CD4-positive, CD25-positive, alpha-beta regulatory T cell (primary cell): ENCODE measurements around the gene TMEM117. TPM values are rescaled to one million over a fixed set of nuclear protein-coding genes. Genes with fewer than 3 reads are reported as not detected.

Experiments
- ATAC-seq, 2 donors: fragments of 150-1000 bp; cut with Tn5 transposase; one replicate each; pipeline ENCODE4 v1.10.0; 2021; ENCODE audit warnings: low read depth in 2 of 2, moderate number of reproducible peaks in 2 of 2, moderate library complexity in 1 of 2
- DNase-seq, 3 donors: peaks; one replicate each; pipeline versions ENCODE4 v3.0.0 to v3.0.0-alpha.2; 2012 to 2022; ENCODE audit warnings: mixed read lengths in 1 of 3
- H3K27ac ChIP-seq: one replicate; pipeline ENCODE4 v1.7.0; 2013; ENCODE audit warnings: mild to moderate bottlenecking, low read length; ENCODE audit not compliant: insufficient read depth, poor library complexity, severe bottlenecking
- H3K27me3 ChIP-seq: one replicate; pipeline ENCODE4 v1.7.0; 2013; ENCODE audit warnings: low read length; ENCODE audit not compliant: control insufficient read depth, insufficient read depth
- H3K36me3 ChIP-seq: one replicate; pipeline ENCODE4 v1.7.0; 2013; ENCODE audit warnings: mild to moderate bottlenecking, low read length, moderate library complexity; ENCODE audit not compliant: control insufficient read depth, insufficient read depth
- H3K4me1 ChIP-seq: 2 replicates; pipeline ENCODE4 v1.7.0; 2013; ENCODE audit warnings: mild to moderate bottlenecking, low read length; ENCODE audit not compliant: insufficient read depth, control insufficient read depth, poor library complexity, severe bottlenecking
- H3K4me3 ChIP-seq: one replicate; pipeline ENCODE4 v1.7.0; 2013; ENCODE audit warnings: low read depth, mild to moderate bottlenecking, low read length, moderate library complexity
- H3K9me3 ChIP-seq, 2 experiments: 1 replicate in 1 of 2; 2 replicates in 1 of 2; pipeline ENCODE4 v1.7.0; 2013; ENCODE audit warnings: low read length in 2 of 2, mild to moderate bottlenecking in 1 of 2, moderate library complexity in 1 of 2; ENCODE audit not compliant: control insufficient read depth in 2 of 2
- H3K27ac Mint-ChIP-seq, 3 donors: one replicate each; pipeline ENCODE4 v1.8.0; 2020 to 2022; ENCODE audit warnings: mild to moderate bottlenecking in 3 of 3, mixed read lengths in 3 of 3, moderate library complexity in 2 of 3
- H3K27me3 Mint-ChIP-seq: one replicate; pipeline ENCODE4 v1.8.0; 2022; ENCODE audit warnings: mild to moderate bottlenecking, mixed read lengths
- H3K36me3 Mint-ChIP-seq: one replicate; pipeline ENCODE4 v1.8.0; 2020; ENCODE audit warnings: mixed read lengths
- H3K4me1 Mint-ChIP-seq, 4 donors: one replicate each; pipeline ENCODE4 v1.8.0; 2020 to 2022; ENCODE audit warnings: mixed read lengths in 4 of 4, mild to moderate bottlenecking in 1 of 4
- H3K4me3 Mint-ChIP-seq, 4 donors: one replicate each; pipeline ENCODE4 v1.8.0; 2020 to 2022; ENCODE audit warnings: mild to moderate bottlenecking in 4 of 4, mixed read lengths in 4 of 4, moderate library complexity in 3 of 4
- H3K9me3 Mint-ChIP-seq, 7 donors: one replicate each; pipeline ENCODE4 v1.8.0; 2020 to 2022; ENCODE audit warnings: mixed read lengths in 7 of 7, mild to moderate bottlenecking in 3 of 7, moderate library complexity in 2 of 7
- polyA plus RNA-seq, 4 donors: library from polyadenylated mRNA; unstranded; fragments of 300-500 nt; fragmentation: Illumina TruSeq; gene quantifications; one replicate each; pipeline ENCODE4 v1.2.3, GENCODE V29; 2021
- total RNA-seq: library from RNA; stranded (reverse); gene quantifications from one replicate; pipeline ENCODE4 v1.2.3, GENCODE V29; 2022

The TMEM117 gene
- total and polyA plus RNA-seq, 5 donors from 2014 or later = 2.4 to 4.7 (median 3.2) TPM

GRCh38 chr12:43969882-43970281, 134.0 kb downstream of the TMEM117 start:
- H3K9me3 Mint-ChIP-seq = peaks cover 0 to 6% (median 0%) of the 10 kb centered on the region in 7 donors
- H3K27ac Mint-ChIP-seq = no peak overlapping the region
- no peaks in the 10 kb centered on the region for H3K27me3 Mint-ChIP-seq
- Histone ChIP-seq H3K27me3 (no peaks in the 10 kb centered on the region), H3K36me3 (no peaks in the 10 kb centered on the region), H3K27ac (no peak overlapping the region), H3K4me1 (no peaks in the 10 kb centered on the region), H3K9me3 (peaks cover 0 to 2% of the 10 kb centered on the region in 2 experiments), H3K4me3 (no peak overlapping the region)
- H3K36me3 Mint-ChIP-seq = no peaks in the 10 kb centered on the region
- ATAC-seq (no peak), DNase-seq (no peak)
- H3K4me1 Mint-ChIP-seq = no peaks in the 10 kb centered on the region
- no peak overlapping the region for H3K4me3 Mint-ChIP-seq

GRCh38 chr12:43973385-43973784, 137.5 kb downstream of the TMEM117 start:
- Mint-ChIP-seq H3K36me3 (peaks cover 13% of the 10 kb centered on the region), H3K27ac (no peak overlapping the region), H3K27me3 (no peaks in the 10 kb centered on the region), H3K9me3 (peaks cover 0 to 16% (median 4%) of the 10 kb centered on the region in 7 donors), H3K4me1 (no peaks in the 10 kb centered on the region), H3K4me3 (no peak overlapping the region)
- no peak for DNase-seq
- Histone ChIP-seq H3K4me3 (no peak overlapping the region), H3K4me1 (no peaks in the 10 kb centered on the region), H3K27me3 (no peaks in the 10 kb centered on the region), H3K27ac (no peak overlapping the region), H3K9me3 (no peaks in the 10 kb centered on the region), H3K36me3 (no peaks in the 10 kb centered on the region)
- no peak for ATAC-seq

- H3K4me1 ChIP-seq = no peaks in the 10 kb centered on the region
- Mint-ChIP-seq H3K27me3 (no peaks in the 10 kb centered on the region), H3K4me3 (no peak overlapping the region), H3K27ac (no peak overlapping the region), H3K36me3 (peaks cover 13% of the 10 kb centered on the region), H3K9me3 (peaks cover 0 to 20% (median 4%) of the 10 kb centered on the region in 7 donors), H3K4me1 (no peaks in the 10 kb centered on the region)
- ATAC-seq (no peak), DNase-seq (no peak)
- H3K9me3 ChIP-seq = no peaks in the 10 kb centered on the region
- H3K27me3 ChIP-seq = no peaks in the 10 kb centered on the region
- H3K36me3 ChIP-seq = no peaks in the 10 kb centered on the region
- H3K27ac ChIP-seq = no peak overlapping the region
- no peak overlapping the region for H3K4me3 ChIP-seq
These were observed 138.1 kb downstream of the TMEM117 start for GRCh38 chr12:43973993-43974392.

GRCh38 chr12:43976027-43976426, 140.1 kb downstream of the TMEM117 start:
- peaks cover 13% of the 10 kb centered on the region for H3K36me3 Mint-ChIP-seq
- ATAC-seq = no peak
- no peaks in the 10 kb centered on the region for H3K4me1 Mint-ChIP-seq
- Histone ChIP-seq H3K27me3 (no peaks in the 10 kb centered on the region), H3K9me3 (no peaks in the 10 kb centered on the region), H3K4me3 (no peak overlapping the region), H3K4me1 (no peaks in the 10 kb centered on the region), H3K27ac (no peak overlapping the region), H3K36me3 (no peaks in the 10 kb centered on the region)
- H3K4me3 Mint-ChIP-seq = no peak overlapping the region
- no peak overlapping the region for H3K27ac Mint-ChIP-seq
- DNase-seq = no peak
- no peaks in the 10 kb centered on the region for H3K27me3 Mint-ChIP-seq
- peaks cover 0 to 25% (median 6%) of the 10 kb centered on the region in 7 donors for H3K9me3 Mint-ChIP-seq

- Mint-ChIP-seq H3K9me3 (peaks cover 0 to 25% (median 6%) of the 10 kb centered on the region in 7 donors), H3K4me3 (no peak overlapping the region), H3K27me3 (no peaks in the 10 kb centered on the region), H3K27ac (no peak overlapping the region), H3K36me3 (peaks cover 13% of the 10 kb centered on the region), H3K4me1 (no peaks in the 10 kb centered on the region)
- Histone ChIP-seq H3K27me3 (no peaks in the 10 kb centered on the region), H3K4me1 (no peaks in the 10 kb centered on the region), H3K27ac (no peak overlapping the region), H3K36me3 (no peaks in the 10 kb centered on the region), H3K9me3 (no peaks in the 10 kb centered on the region), H3K4me3 (no peak overlapping the region)
- DNase-seq (no peak), ATAC-seq (no peak)
These were observed 142.7 kb downstream of the TMEM117 start for GRCh38 chr12:43978556-43978955.

- Mint-ChIP-seq H3K4me3 (no peak overlapping the region), H3K4me1 (no peaks in the 10 kb centered on the region), H3K27ac (no peak overlapping the region), H3K27me3 (no peaks in the 10 kb centered on the region), H3K36me3 (peaks cover 13% of the 10 kb centered on the region), H3K9me3 (peaks cover 0 to 25% (median 6%) of the 10 kb centered on the region in 7 donors)
- no peak for ATAC-seq
- no peak for DNase-seq
- no peaks in the 10 kb centered on the region for H3K27me3 ChIP-seq
- H3K4me3 ChIP-seq = no peak overlapping the region
- no peak overlapping the region for H3K27ac ChIP-seq
- H3K4me1 ChIP-seq = no peaks in the 10 kb centered on the region
- H3K9me3 ChIP-seq = no peaks in the 10 kb centered on the region
- H3K36me3 ChIP-seq = no peaks in the 10 kb centered on the region
These were observed 143.6 kb downstream of the TMEM117 start for GRCh38 chr12:43979450-43979849.

DNA sequence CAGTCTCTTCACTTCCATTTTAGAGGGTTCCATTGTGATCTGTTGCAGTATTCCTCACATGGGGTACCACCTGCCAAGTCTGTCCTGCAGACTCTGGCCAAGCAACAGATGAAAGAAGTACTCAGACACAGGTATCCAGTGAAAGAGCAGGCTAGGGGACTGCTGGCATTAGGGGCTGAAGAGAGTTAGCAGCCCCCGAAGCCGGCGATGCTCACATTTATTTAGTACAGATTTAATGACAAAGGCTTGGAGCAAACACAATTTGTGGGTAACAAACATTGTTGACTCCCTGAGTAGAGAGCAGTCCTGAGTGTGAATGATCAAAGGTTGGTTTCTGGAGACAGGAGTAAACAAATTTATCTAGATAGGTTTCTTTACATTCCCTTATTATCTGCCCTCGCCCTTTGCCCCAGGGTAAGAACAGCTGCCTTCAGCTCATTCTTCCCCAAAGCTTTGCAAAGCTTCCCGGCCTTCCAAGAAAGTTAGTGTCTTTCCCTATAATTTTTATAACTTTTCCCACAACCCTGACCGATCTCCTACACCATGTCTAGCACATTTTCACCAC, 144.8 kb downstream of the TMEM117 start:
- Histone ChIP-seq H3K9me3 (no peaks in the 10 kb centered on the region), H3K4me3 (no peak overlapping the region), H3K36me3 (no peaks in the 10 kb centered on the region), H3K27me3 (no peaks in the 10 kb centered on the region), H3K27ac (no peak overlapping the region), H3K4me1 (no peaks in the 10 kb centered on the region)
- H3K9me3 Mint-ChIP-seq = peaks cover 0 to 24% (median 6%) of the 10 kb centered on the region in 7 donors
- DNase-seq (no peak), ATAC-seq (no peak)
- no peak overlapping the region for H3K4me3 Mint-ChIP-seq
- H3K36me3 Mint-ChIP-seq = peaks cover 13% of the 10 kb centered on the region
- H3K27ac Mint-ChIP-seq = no peak overlapping the region
- no peaks in the 10 kb centered on the region for H3K4me1 Mint-ChIP-seq
- no peaks in the 10 kb centered on the region for H3K27me3 Mint-ChIP-seq

GRCh38 chr12:43981726-43982125, 145.8 kb downstream of the TMEM117 start:
- no peaks in the 10 kb centered on the region for H3K27me3 Mint-ChIP-seq
- Histone ChIP-seq H3K4me3 (no peak overlapping the region), H3K4me1 (no peaks in the 10 kb centered on the region), H3K27ac (no peak overlapping the region), H3K36me3 (no peaks in the 10 kb centered on the region), H3K9me3 (no peaks in the 10 kb centered on the region), H3K27me3 (no peaks in the 10 kb centered on the region)
- H3K4me3 Mint-ChIP-seq = no peak overlapping the region
- H3K36me3 Mint-ChIP-seq = peaks cover 5% of the 10 kb centered on the region
- peaks cover 0 to 15% (median 2%) of the 10 kb centered on the region in 7 donors for H3K9me3 Mint-ChIP-seq
- H3K4me1 Mint-ChIP-seq = no peaks in the 10 kb centered on the region
- no peak for ATAC-seq
- DNase-seq = no peak
- no peak overlapping the region for H3K27ac Mint-ChIP-seq
